ENCODE data around the gene KIF26B.

GRCh38 chr1:245241526-245242130, 86.8 kb downstream of the KIF26B start:
- TF ChIP-seq CTCF (IDR thresholded peaks at IDR 0.05; ENCODE audit: insufficient read depth, low read length, poor library complexity, severe bottlenecking) = no peak
- TF ChIP-seq EZH2phosphoT487 (conservative IDR thresholded peaks at IDR 0.05; ENCODE audit: low read length) = no peak

Data from SU-DHL-6 (cell line).